Measurements from ENCODE around the gene TEX26.

The TEX26 gene

DNA sequence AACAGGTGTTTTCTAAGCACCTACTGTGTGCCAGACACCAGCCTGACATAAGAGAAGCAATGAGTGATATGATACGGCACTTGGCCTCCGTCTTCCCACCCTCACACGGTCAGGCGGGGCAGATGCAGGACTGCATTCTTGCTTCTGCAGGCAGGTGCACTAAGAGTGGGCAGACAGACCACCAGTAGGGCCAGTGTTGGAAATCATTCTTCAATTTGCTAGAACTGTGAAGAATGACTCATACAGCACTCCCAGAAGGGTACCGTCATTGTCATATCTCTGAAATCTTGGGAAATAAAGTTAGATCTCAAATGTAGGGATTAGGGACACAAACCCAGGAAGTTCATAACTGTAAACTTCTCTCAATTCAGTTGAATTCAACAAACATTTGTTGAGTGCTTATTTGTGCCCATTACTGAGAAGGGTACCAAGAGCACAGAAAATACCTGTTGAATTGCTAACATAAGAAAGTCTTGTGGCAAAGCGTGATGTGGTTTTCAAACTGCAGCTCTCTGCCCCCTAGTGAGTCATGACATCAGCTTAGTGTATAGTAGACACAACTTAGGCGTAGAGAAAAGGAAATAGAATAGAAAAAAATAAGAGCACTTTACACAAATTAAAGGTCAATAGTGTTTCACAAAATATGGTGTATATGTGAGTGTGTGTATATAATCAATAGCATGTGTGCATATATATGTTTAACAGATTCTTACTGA lies 76.1 kb downstream of the TEX26 start:
- H3K9me3 ChIP-seq (ENCODE audit: control insufficient read depth, insufficient read depth, low read length): no peaks in the 10 kb centered on the region
- no peaks in the 10 kb centered on the region for H3K27me3 ChIP-seq (ENCODE audit: control insufficient read depth, insufficient read depth, low read length)
- no peak overlapping the region for H3K4me3 ChIP-seq (ENCODE audit: low read depth, low read length)
- no peak overlapping the region for H3K9ac ChIP-seq (ENCODE audit: low read depth, low read length)
- no peaks in the 10 kb centered on the region for H3K36me3 ChIP-seq (ENCODE audit: control insufficient read depth, insufficient read depth, low read length)
- H3K4me1 ChIP-seq (ENCODE audit: control insufficient read depth, insufficient read depth, low read length): peaks cover 15% of the 10 kb centered on the region

GRCh38 chr13:31009166-31009565 lies 76.7 kb downstream of the TEX26 start:
- no peaks in the 10 kb centered on the region for H3K27me3 ChIP-seq (ENCODE audit: control insufficient read depth, insufficient read depth, low read length)
- no peak overlapping the region for H3K4me3 ChIP-seq (ENCODE audit: low read depth, low read length)
- H3K9ac ChIP-seq (ENCODE audit: low read depth, low read length): no peak overlapping the region
- peaks cover 15% of the 10 kb centered on the region for H3K4me1 ChIP-seq (ENCODE audit: control insufficient read depth, insufficient read depth, low read length)
- no peaks in the 10 kb centered on the region for H3K9me3 ChIP-seq (ENCODE audit: control insufficient read depth, insufficient read depth, low read length)
- no peaks in the 10 kb centered on the region for H3K36me3 ChIP-seq (ENCODE audit: control insufficient read depth, insufficient read depth, low read length)

DNA sequence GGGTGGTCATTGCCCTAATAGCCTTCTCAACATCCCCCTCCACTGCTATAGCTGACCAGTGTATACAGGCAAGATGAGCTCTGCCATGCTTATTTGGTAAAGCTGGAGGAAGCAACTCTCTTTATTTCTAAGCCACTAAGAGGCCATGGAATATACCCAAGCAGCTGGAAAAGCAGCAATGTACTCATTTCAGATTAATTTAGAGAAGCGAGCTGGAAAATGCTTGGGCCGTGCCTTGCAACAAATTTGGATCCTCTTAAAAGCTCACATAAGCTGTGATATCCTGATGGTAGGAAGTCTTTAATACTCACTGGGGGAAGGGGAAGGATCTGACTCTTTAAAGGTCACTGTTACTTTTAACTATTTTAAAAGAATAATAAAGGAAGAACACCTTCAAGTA lies 77.8 kb downstream of the TEX26 start:
- Histone ChIP-seq H3K9me3 (ENCODE audit: control insufficient read depth, insufficient read depth, low read length) (no peaks in the 10 kb centered on the region), H3K9ac (ENCODE audit: low read depth, low read length) (no peak overlapping the region), H3K4me3 (ENCODE audit: low read depth, low read length) (no peak overlapping the region), H3K4me1 (ENCODE audit: control insufficient read depth, insufficient read depth, low read length) (peaks cover 15% of the 10 kb centered on the region), H3K27me3 (ENCODE audit: control insufficient read depth, insufficient read depth, low read length) (no peaks in the 10 kb centered on the region), H3K36me3 (ENCODE audit: control insufficient read depth, insufficient read depth, low read length) (no peaks in the 10 kb centered on the region)

DNA sequence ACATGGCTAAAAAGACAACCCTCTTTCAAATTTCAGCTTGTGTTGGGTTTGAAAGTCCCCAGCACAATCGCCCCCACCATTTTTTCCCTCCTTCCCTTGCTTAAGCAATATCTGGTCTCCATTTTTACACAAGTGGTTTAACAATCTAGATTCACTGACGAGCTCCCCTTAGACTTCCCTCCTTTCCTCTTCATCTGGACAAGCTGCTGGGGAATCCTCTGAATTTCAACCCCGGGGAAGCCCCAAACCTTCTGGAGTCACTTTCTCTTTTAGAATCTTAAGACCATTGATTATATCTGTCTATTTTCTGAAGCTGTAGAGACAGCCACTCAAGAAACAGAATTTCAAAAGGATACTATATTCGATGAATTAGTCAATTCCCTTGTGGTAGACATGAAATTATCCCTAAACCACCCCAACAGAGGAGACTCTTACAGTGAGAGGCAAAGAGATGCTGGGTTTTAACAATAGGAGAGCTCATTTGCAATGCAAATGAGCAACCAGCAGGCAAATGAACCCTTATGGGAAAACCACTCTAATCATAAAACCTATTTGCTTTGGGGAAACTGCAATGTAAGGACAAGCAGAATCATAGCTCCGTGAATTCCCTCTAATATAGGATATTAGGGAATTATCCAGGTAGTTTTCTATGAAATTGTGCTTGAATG lies 78.9 kb downstream of the TEX26 start:
- H3K9me3 ChIP-seq (ENCODE audit: control insufficient read depth, insufficient read depth, low read length): no peaks in the 10 kb centered on the region
- H3K27me3 ChIP-seq (ENCODE audit: control insufficient read depth, insufficient read depth, low read length): no peaks in the 10 kb centered on the region
- H3K36me3 ChIP-seq (ENCODE audit: control insufficient read depth, insufficient read depth, low read length): no peaks in the 10 kb centered on the region
- H3K4me3 ChIP-seq (ENCODE audit: low read depth, low read length): no peak overlapping the region
- no peak overlapping the region for H3K9ac ChIP-seq (ENCODE audit: low read depth, low read length)
- peaks cover 15% of the 10 kb centered on the region for H3K4me1 ChIP-seq (ENCODE audit: control insufficient read depth, insufficient read depth, low read length)

GRCh38 chr13:31011901-31012654 lies 79.6 kb downstream of the TEX26 start:
- Histone ChIP-seq H3K27me3 (ENCODE audit: control insufficient read depth, insufficient read depth, low read length) (no peaks in the 10 kb centered on the region), H3K4me3 (ENCODE audit: low read depth, low read length) (no peak overlapping the region), H3K9me3 (ENCODE audit: control insufficient read depth, insufficient read depth, low read length) (no peaks in the 10 kb centered on the region), H3K9ac (ENCODE audit: low read depth, low read length) (no peak overlapping the region), H3K36me3 (ENCODE audit: control insufficient read depth, insufficient read depth, low read length) (no peaks in the 10 kb centered on the region), H3K4me1 (ENCODE audit: control insufficient read depth, insufficient read depth, low read length) (peaks cover 15% of the 10 kb centered on the region)

GRCh38 chr13:31012655-31013024 lies 80.2 kb downstream of the TEX26 start:
- no peak overlapping the region for H3K9ac ChIP-seq (ENCODE audit: low read depth, low read length)
- H3K4me1 ChIP-seq (ENCODE audit: control insufficient read depth, insufficient read depth, low read length): peaks cover 15% of the 10 kb centered on the region
- H3K9me3 ChIP-seq (ENCODE audit: control insufficient read depth, insufficient read depth, low read length): no peaks in the 10 kb centered on the region
- no peaks in the 10 kb centered on the region for H3K27me3 ChIP-seq (ENCODE audit: control insufficient read depth, insufficient read depth, low read length)
- H3K36me3 ChIP-seq (ENCODE audit: control insufficient read depth, insufficient read depth, low read length): no peaks in the 10 kb centered on the region
- no peak overlapping the region for H3K4me3 ChIP-seq (ENCODE audit: low read depth, low read length)

DNA sequence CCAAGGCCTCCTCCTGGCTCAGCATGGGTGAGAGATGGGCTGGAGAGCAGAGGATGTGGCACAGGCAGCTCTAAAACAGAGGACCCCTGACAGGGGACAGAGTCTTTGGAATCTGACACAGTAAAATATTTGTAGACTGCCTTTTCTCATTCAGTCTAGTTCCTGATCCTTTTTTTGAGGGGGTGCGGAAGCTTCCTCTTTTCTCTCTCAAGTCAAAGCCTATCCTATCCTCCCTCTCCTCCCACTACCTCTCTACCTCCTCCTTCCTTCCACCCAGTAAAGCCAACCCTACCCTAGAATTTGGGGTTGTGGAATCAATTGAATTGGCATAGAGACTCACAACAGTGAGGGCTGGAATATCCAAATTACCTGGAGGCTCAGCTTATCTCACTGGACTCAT lies 82.0 kb downstream of the TEX26 start:
- no peaks in the 10 kb centered on the region for H3K36me3 ChIP-seq (ENCODE audit: control insufficient read depth, insufficient read depth, low read length)
- no peaks in the 10 kb centered on the region for H3K9me3 ChIP-seq (ENCODE audit: control insufficient read depth, insufficient read depth, low read length)
- H3K27me3 ChIP-seq (ENCODE audit: control insufficient read depth, insufficient read depth, low read length): no peaks in the 10 kb centered on the region
- no peak overlapping the region for H3K9ac ChIP-seq (ENCODE audit: low read depth, low read length)
- H3K4me1 ChIP-seq (ENCODE audit: control insufficient read depth, insufficient read depth, low read length): peaks cover 15% of the 10 kb centered on the region
- no peak overlapping the region for H3K4me3 ChIP-seq (ENCODE audit: low read depth, low read length)

DNA sequence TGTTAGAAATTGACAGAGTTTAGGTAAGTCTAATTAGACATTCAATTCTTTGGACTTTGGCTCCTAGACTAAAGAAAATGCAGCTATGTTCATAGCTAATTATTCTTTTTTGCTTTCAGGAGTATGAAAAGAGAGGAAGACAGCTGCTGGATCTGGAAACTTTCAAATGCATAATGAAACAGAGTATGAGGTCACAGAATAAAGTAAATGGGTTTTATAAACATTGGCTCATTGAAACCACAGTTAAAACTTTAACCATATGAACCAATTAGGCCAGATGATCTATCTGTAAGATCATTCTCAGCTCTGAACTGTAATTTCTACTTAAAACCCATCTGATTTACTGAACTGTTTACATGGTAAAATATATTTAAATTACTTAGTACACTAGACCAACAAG lies 82.7 kb downstream of the TEX26 start:
- H3K27me3 ChIP-seq (ENCODE audit: control insufficient read depth, insufficient read depth, low read length): no peaks in the 10 kb centered on the region

GRCh38 chr13:31016342-31017325 lies 84.2 kb downstream of the TEX26 start:
- Histone ChIP-seq H3K9ac (ENCODE audit: low read depth, low read length) (no peak overlapping the region), H3K36me3 (ENCODE audit: control insufficient read depth, insufficient read depth, low read length) (no peaks in the 10 kb centered on the region), H3K9me3 (ENCODE audit: control insufficient read depth, insufficient read depth, low read length) (no peaks in the 10 kb centered on the region), H3K27me3 (ENCODE audit: control insufficient read depth, insufficient read depth, low read length) (no peaks in the 10 kb centered on the region), H3K4me1 (ENCODE audit: control insufficient read depth, insufficient read depth, low read length) (peaks cover 7% of the 10 kb centered on the region), H3K4me3 (ENCODE audit: low read depth, low read length) (no peak overlapping the region)

More for the DNA sequence above, 82.7 kb downstream of the TEX26 start:
- H3K4me3 ChIP-seq (ENCODE audit: low read depth, low read length): no peak overlapping the region
- H3K4me1 ChIP-seq (ENCODE audit: control insufficient read depth, insufficient read depth, low read length): peaks cover 15% of the 10 kb centered on the region
- no peaks in the 10 kb centered on the region for H3K9me3 ChIP-seq (ENCODE audit: control insufficient read depth, insufficient read depth, low read length)
- no peaks in the 10 kb centered on the region for H3K36me3 ChIP-seq (ENCODE audit: control insufficient read depth, insufficient read depth, low read length)
- no peak overlapping the region for H3K9ac ChIP-seq (ENCODE audit: low read depth, low read length)

- Histone ChIP-seq H3K27me3 (ENCODE audit: control insufficient read depth, insufficient read depth, low read length) (no peaks in the 10 kb centered on the region), H3K9ac (ENCODE audit: low read depth, low read length) (no peak overlapping the region), H3K4me1 (ENCODE audit: control insufficient read depth, insufficient read depth, low read length) (no peaks in the 10 kb centered on the region), H3K4me3 (ENCODE audit: low read depth, low read length) (no peak overlapping the region), H3K9me3 (ENCODE audit: control insufficient read depth, insufficient read depth, low read length) (no peaks in the 10 kb centered on the region), H3K36me3 (ENCODE audit: control insufficient read depth, insufficient read depth, low read length) (no peaks in the 10 kb centered on the region)
Observed at GRCh38 chr13:31018511-31018910, 86.1 kb downstream of the TEX26 start.

GRCh38 chr13:31020996-31021395 lies 88.5 kb downstream of the TEX26 start:
- no peaks in the 10 kb centered on the region for H3K36me3 ChIP-seq (ENCODE audit: control insufficient read depth, insufficient read depth, low read length)

More at GRCh38 chr13:31020996-31021395, 88.5 kb downstream of the TEX26 start:
- no peaks in the 10 kb centered on the region for H3K9me3 ChIP-seq (ENCODE audit: control insufficient read depth, insufficient read depth, low read length)
- no peak overlapping the region for H3K4me3 ChIP-seq (ENCODE audit: low read depth, low read length)
- no peaks in the 10 kb centered on the region for H3K4me1 ChIP-seq (ENCODE audit: control insufficient read depth, insufficient read depth, low read length)
- H3K9ac ChIP-seq (ENCODE audit: low read depth, low read length): no peak overlapping the region
- H3K27me3 ChIP-seq (ENCODE audit: control insufficient read depth, insufficient read depth, low read length): no peaks in the 10 kb centered on the region

All from iPS-15b (cell line).